ENCODE data around the gene LYST.

DNA sequence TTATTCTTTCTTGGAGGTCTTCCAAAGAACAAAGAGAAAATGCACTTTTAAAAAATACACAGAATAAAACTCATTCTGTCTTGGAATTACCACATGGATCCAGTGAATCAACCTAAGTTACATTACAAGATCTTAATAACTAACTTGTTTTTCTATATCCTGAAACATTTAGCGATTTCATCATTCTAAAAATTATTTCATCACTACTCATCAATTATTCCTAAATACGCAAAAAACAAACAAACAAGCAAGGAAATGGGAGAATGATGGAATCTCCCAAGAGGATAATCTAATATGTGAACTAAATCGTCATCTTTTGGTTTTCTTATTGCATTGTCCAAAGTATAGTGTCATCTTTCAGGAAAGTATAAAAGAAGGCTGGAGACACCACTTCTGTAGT, 178.6 kb downstream of the LYST start:
- TF ChIP-seq CTCF (IDR thresholded peaks at IDR 0.05) (no peak), POLR2A (IDR thresholded peaks at IDR 0.05; ENCODE audit: low read depth) (no peak)
